Loucy (cell line): Measurements from ENCODE around the gene ALG1.

Source experiments
- CTCF ChIP-seq: fragments of 200-600 bp; sonication (generic); conservative IDR thresholded peaks from 2 replicates; pipeline ENCODE4 v1.5.1; 2014; ENCODE audit warnings: mild to moderate bottlenecking, antibody characterized with exemption, low read length
- EZH2phosphoT487 ChIP-seq: fragments of 200-600 bp; IDR thresholded peaks from 2 replicates; pipeline ENCODE4 v1.6.1; 2018; ENCODE audit warnings: antibody characterized with exemption, mild to moderate bottlenecking, moderate library complexity, borderline replicate concordance

DNA sequence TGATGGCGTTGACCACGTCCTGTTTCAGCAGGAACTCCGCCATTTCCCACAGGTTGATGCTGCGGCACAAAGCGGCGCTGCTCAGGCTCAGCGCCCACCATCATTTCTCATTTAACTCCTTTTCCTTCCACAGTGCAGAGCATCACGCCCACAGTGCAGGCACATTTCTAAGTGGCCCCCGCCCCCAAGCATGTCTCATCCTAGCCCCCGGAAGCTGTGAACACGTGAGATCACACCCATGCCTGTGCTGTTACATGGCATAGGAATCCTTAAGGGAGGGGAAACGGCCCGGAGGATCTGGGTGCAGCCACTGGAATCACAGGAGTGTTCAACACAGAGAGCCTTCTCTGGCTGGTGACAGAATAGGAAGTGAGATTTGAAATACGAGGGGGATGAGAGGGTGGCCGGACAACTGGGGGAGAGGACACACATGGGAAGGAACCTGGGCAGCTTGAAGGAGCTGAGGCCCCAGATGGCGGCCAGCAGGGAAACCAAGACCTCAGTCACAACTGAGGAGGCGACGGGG lies 42.6 kb upstream of the ALG1 start:
- TF ChIP-seq CTCF (no peak), EZH2phosphoT487 (no peak)
